ENCODE results near the gene PUSL1. TPM values are rescaled to one million over a fixed set of nuclear protein-coding genes. Genes with fewer than 3 reads are reported as not detected.

PUSL1 gene
- total RNA-seq, 1 donor from 2014 or later = 43.4 TPM

- no peak for DNase-seq (ENCODE audit: low read depth)
These were observed 28.8 kb downstream of the PUSL1 start for GRCh38 chr1:1336931-1337792.

GRCh38 chr1:1337793-1338147 is 29.4 kb downstream of the PUSL1 start:
- DNase-seq (ENCODE audit: low read depth) = no peak

GRCh38 chr1:1338278-1338677 is 29.9 kb downstream of the PUSL1 start:
- no peak for DNase-seq (ENCODE audit: low read depth)

- DNase-seq (ENCODE audit: low read depth) = no peak
These were observed 31.8 kb downstream of the PUSL1 start for GRCh38 chr1:1340185-1340584.

- DNase-seq (ENCODE audit: low read depth) = no peak
These were observed 32.6 kb downstream of the PUSL1 start for GRCh38 chr1:1340791-1341548.

GRCh38 chr1:1341549-1342021 is 33.2 kb downstream of the PUSL1 start:
- no peak for DNase-seq (ENCODE audit: low read depth)

GRCh38 chr1:1342061-1342562 is 33.7 kb downstream of the PUSL1 start:
- DNase-seq (ENCODE audit: low read depth) = no peak

GRCh38 chr1:1342584-1343115 is 34.3 kb downstream of the PUSL1 start:
- DNase-seq (ENCODE audit: low read depth) = no peak

- DNase-seq (ENCODE audit: low read depth) = no peak
These were observed 35.5 kb downstream of the PUSL1 start for GRCh38 chr1:1343811-1344421.

- DNase-seq (ENCODE audit: low read depth) = peak; percentile 54
These were observed 36.4 kb downstream of the PUSL1 start for GRCh38 chr1:1344655-1345361.

GRCh38 chr1:1345384-1345783 is 37.0 kb downstream of the PUSL1 start:
- peak; percentile 68 for DNase-seq (ENCODE audit: low read depth)

- DNase-seq (ENCODE audit: low read depth) = no peak
These were observed 37.6 kb downstream of the PUSL1 start for GRCh38 chr1:1345860-1346500.

- no peak for DNase-seq (ENCODE audit: low read depth)
These were observed 38.1 kb downstream of the PUSL1 start for GRCh38 chr1:1346501-1346890.

GRCh38 chr1:1347026-1347595 is 38.7 kb downstream of the PUSL1 start:
- no peak for DNase-seq (ENCODE audit: low read depth)

GRCh38 chr1:1347663-1348419 is 39.4 kb downstream of the PUSL1 start:
- peak; percentile 60 for DNase-seq (ENCODE audit: low read depth)

- DNase-seq (ENCODE audit: low read depth) = no peak
These were observed 40.2 kb downstream of the PUSL1 start for GRCh38 chr1:1348420-1349255.

GRCh38 chr1:1349256-1350012 is 41.0 kb downstream of the PUSL1 start, which contains the start of gene DVL1:
Gene DVL1, minus strand, starts transcription at chr1:1349418. Its CDS starts 353 bp downstream, at chr1:1349065.
- DNase-seq (ENCODE audit: low read depth) = peak; percentile 79

Measured in myocyte (in vitro differentiated cells).